ENCODE results near the gene NREP. TPM values are rescaled to one million over a fixed set of nuclear protein-coding genes. Genes with fewer than 3 reads are reported as not detected.

The NREP gene
- polyA plus RNA-seq, 3 donors, result 16.6 to 23.6 (median 17.1) TPM

DNA sequence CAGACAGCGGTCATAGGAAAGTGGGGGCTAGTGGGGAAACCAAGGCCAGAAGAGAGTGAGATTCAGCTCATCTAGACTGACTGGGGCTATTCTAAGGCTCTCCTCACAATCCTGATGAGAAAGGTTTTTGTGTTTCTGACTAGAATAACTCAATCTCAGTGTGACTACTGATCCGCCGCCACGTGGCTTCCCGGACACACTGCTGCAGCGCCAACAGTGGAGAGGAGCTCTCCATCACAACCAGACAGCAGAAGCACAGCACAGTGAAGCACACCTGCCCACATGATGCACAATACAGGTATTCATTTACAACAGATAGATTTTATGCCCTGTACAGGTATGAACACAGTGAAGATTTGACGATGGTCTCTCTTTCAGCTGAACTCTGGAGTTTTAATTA, 25.4 kb downstream of the NREP start:
- Histone ChIP-seq H4K20me1 (ENCODE audit: insufficient read depth, low read length) (no peaks in the 10 kb centered on the region), H3K79me2 (ENCODE audit: insufficient read depth, low read length) (no peaks in the 10 kb centered on the region), H3K9me3 (replicated peaks in 1 of 2; ENCODE audit: control insufficient read depth in 1 of 2, insufficient read depth in 1 of 2, low read length in 2 of 2) (no peaks in the 10 kb centered on the region), H2AFZ (ENCODE audit: insufficient read depth, low read depth, low read length, poor library complexity, severe bottlenecking) (no peak overlapping the region), H3K27me3 (ENCODE audit: control insufficient read depth in 2 of 2, insufficient read depth in 2 of 2, low read length in 2 of 2) (no peaks in the 10 kb centered on the region), H3K4me3 (replicated peaks in 1 of 3; ENCODE audit: low read depth in 2 of 3, low read length in 3 of 3) (no peak overlapping the region), H3K36me3 (replicated peaks in 1 of 2; ENCODE audit: control insufficient read depth in 1 of 2, insufficient read depth in 2 of 2, low read length in 2 of 2) (peaks cover 2 to 37% of the 10 kb centered on the region in 2 donors), H3K27ac (ENCODE audit: low read depth in 1 of 2, low read length in 2 of 2) (no peak overlapping the region), H3K4me2 (replicated peaks; ENCODE audit: extremely low read depth, low read length, poor library complexity, severe bottlenecking) (no peak overlapping the region), H3K4me1 (ENCODE audit: control insufficient read depth in 1 of 2, insufficient read depth in 2 of 2, low read length in 2 of 2) (no peaks in the 10 kb centered on the region), H3K9ac (ENCODE audit: insufficient read depth, low read length, poor library complexity, severe bottlenecking) (no peak overlapping the region)
- Mint-ChIP-seq H3K4me3 (no peak overlapping the region), H3K27me3 (ENCODE audit: low read depth in 3 of 3) (peaks cover 0 to 1% (median 0%) of the 10 kb centered on the region in 3 donors), H3K36me3 (peaks cover 41 to 53% of the 10 kb centered on the region in 2 donors), H3K4me1 (no peaks in the 10 kb centered on the region), H3K9me3 (peaks cover 0 to 1% (median 0%) of the 10 kb centered on the region in 7 donors), H3K27ac (no peak overlapping the region)
- intact Hi-C loops (cut with micrococcal nuclease), result no loop called here
- no peak for DNase-seq
- TF ChIP-seq CTCF (IDR thresholded peaks at IDR 0.05), result no peak
- 98% methylated on average over 6 of the region's 7 CpGs for WGBS (ENCODE audit: insufficient coverage)

DNA sequence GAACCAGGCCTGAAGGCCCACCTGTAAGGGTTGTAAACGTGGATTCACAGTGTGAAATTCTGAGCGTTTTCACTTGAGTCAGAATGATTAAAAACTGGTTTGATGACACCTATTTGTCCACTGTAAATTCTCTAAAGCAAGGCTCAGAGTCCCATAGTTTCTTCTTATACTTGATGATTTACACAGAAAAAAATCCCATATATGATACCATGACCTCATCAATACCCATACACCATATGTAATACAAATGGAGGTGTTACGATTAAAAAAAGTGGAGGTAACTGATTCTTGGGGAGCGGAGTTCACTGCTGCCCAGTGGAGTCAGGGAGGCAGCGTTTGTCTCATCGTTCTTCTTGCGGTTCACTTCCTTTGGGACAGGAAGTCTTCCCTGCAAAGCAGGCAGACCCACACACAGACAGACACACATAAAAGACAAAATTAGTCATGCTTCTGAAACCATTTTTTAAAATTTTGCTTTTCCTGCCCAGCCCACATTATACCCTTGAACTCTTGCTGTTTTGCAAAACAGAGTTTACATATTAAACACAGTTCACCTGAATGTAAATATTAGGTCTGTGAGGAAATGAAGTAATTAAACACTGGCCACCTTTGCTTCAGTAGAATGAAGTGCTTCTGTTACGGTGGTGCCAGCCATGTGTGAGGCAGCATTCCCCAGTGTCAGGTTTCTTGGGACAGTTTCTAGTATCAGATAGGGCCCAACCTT, 26.2 kb downstream of the NREP start:
- Mint-ChIP-seq H3K36me3 (peaks cover 41 to 53% of the 10 kb centered on the region in 2 donors), H3K9me3 (peaks cover 0 to 1% (median 0%) of the 10 kb centered on the region in 7 donors), H3K4me3 (no peak overlapping the region), H3K27me3 (ENCODE audit: low read depth in 3 of 3) (peaks cover 0 to 1% (median 0%) of the 10 kb centered on the region in 3 donors), H3K4me1 (no peaks in the 10 kb centered on the region), H3K27ac (no peak overlapping the region)
- Histone ChIP-seq H3K79me2 (ENCODE audit: insufficient read depth, low read length) (no peaks in the 10 kb centered on the region), H3K27me3 (ENCODE audit: control insufficient read depth in 2 of 2, insufficient read depth in 2 of 2, low read length in 2 of 2) (no peaks in the 10 kb centered on the region), H3K9me3 (replicated peaks in 1 of 2; ENCODE audit: control insufficient read depth in 1 of 2, insufficient read depth in 1 of 2, low read length in 2 of 2) (no peaks in the 10 kb centered on the region), H3K4me2 (replicated peaks; ENCODE audit: extremely low read depth, low read length, poor library complexity, severe bottlenecking) (no peak overlapping the region), H3K36me3 (replicated peaks in 1 of 2; ENCODE audit: control insufficient read depth in 1 of 2, insufficient read depth in 2 of 2, low read length in 2 of 2) (peaks cover 2 to 35% of the 10 kb centered on the region in 2 donors), H3K27ac (ENCODE audit: low read depth in 1 of 2, low read length in 2 of 2) (no peak overlapping the region), H2AFZ (ENCODE audit: insufficient read depth, low read depth, low read length, poor library complexity, severe bottlenecking) (no peak overlapping the region), H4K20me1 (ENCODE audit: insufficient read depth, low read length) (no peaks in the 10 kb centered on the region), H3K9ac (ENCODE audit: insufficient read depth, low read length, poor library complexity, severe bottlenecking) (no peak overlapping the region), H3K4me1 (ENCODE audit: control insufficient read depth in 1 of 2, insufficient read depth in 2 of 2, low read length in 2 of 2) (no peaks in the 10 kb centered on the region), H3K4me3 (replicated peaks in 1 of 3; ENCODE audit: low read depth in 2 of 3, low read length in 3 of 3) (no peak overlapping the region)
- intact Hi-C loops (cut with micrococcal nuclease), result no loop called here
- 90% methylated on average over 5 of the region's 8 CpGs for WGBS (ENCODE audit: insufficient coverage)
- no peak for DNase-seq
- TF ChIP-seq CTCF (IDR thresholded peaks at IDR 0.05), result no peak

Measured in CD14-positive monocyte (primary cell).